ENCODE results near the gene NRXN2.

- TF ChIP-seq, protein P1, sequence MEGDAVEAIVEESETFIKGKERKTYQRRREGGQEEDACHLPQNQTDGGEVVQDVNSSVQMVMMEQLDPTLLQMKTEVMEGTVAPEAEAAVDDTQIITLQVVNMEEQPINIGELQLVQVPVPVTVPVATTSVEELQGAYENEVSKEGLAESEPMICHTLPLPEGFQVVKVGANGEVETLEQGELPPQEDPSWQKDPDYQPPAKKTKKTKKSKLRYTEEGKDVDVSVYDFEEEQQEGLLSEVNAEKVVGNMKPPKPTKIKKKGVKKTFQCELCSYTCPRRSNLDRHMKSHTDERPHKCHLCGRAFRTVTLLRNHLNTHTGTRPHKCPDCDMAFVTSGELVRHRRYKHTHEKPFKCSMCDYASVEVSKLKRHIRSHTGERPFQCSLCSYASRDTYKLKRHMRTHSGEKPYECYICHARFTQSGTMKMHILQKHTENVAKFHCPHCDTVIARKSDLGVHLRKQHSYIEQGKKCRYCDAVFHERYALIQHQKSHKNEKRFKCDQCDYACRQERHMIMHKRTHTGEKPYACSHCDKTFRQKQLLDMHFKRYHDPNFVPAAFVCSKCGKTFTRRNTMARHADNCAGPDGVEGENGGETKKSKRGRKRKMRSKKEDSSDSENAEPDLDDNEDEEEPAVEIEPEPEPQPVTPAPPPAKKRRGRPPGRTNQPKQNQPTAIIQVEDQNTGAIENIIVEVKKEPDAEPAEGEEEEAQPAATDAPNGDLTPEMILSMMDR (IDR thresholded peaks at IDR 0.05) = no peak
- no peak for TF ChIP-seq EZH2phosphoT487 (IDR thresholded peaks at IDR 0.05)
These were observed 156.7 kb downstream of the NRXN2 start for GRCh38 chr11:64566042-64566914.
